Adipocyte (in vitro differentiated cells): ENCODE data around the gene DHRS2.

Experiments
- DNase-seq: peaks from one replicate; pipeline ENCODE4 v3.0.0-alpha.2; 2015; ENCODE audit warnings: low read depth
- H3K27me3 ChIP-seq: replicated peaks from 2 replicates; pipeline ENCODE4 v1.7.0; 2013; ENCODE audit warnings: mild to moderate bottlenecking, low read length, moderate library complexity; ENCODE audit not compliant: control insufficient read depth, insufficient read depth
- H3K36me3 ChIP-seq: 2 replicates; pipeline ENCODE4 v1.7.0; 2013; ENCODE audit warnings: low read length, mild to moderate bottlenecking, moderate library complexity; ENCODE audit not compliant: control insufficient read depth, insufficient read depth, severe bottlenecking
- H3K4me1 ChIP-seq: 2 replicates; pipeline ENCODE4 v1.7.0; 2013; ENCODE audit warnings: mild to moderate bottlenecking, low read length, moderate library complexity; ENCODE audit not compliant: control insufficient read depth, insufficient read depth
- H3K4me3 ChIP-seq: 2 replicates; pipeline ENCODE4 v1.7.0; 2013; ENCODE audit warnings: mild to moderate bottlenecking, low read length, moderate library complexity
- H3K9ac ChIP-seq: 2 replicates; pipeline ENCODE4 v1.7.0; 2013; ENCODE audit warnings: mild to moderate bottlenecking, low read length, moderate library complexity
- H3K9me3 ChIP-seq: 2 replicates; pipeline ENCODE4 v1.7.0; 2013; ENCODE audit warnings: mild to moderate bottlenecking, low read length, moderate library complexity; ENCODE audit not compliant: control insufficient read depth

Gene DHRS2

DNA sequence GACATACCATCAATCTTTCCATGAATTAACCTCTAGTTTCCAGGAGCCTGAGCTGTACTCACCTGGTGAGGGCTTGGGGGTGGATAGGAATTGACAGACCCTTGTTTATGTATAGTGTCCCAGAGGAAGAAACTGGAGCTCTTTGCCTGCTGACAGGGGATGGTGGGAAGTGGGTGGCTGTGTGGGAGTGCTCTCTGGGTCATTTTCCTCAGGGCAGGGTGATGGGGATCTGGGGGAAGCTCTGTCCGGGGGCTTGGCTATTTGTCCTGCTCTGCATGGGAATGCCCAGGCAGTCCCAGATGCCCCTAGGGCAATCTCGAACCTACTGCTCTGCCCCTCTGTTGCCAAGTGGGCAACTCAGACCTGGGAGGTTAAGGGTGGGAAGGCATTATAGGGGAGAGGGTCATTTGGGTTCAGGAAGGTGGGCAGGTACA is 21.8 kb upstream of the DHRS2 start:
- Histone ChIP-seq H3K27me3 (peaks cover 52% of the 10 kb centered on the region), H3K9me3 (no peaks in the 10 kb centered on the region), H3K4me1 (peaks cover 4% of the 10 kb centered on the region), H3K9ac (no peak overlapping the region), H3K36me3 (no peaks in the 10 kb centered on the region), H3K4me3 (no peak overlapping the region)
- no peak for DNase-seq

DNA sequence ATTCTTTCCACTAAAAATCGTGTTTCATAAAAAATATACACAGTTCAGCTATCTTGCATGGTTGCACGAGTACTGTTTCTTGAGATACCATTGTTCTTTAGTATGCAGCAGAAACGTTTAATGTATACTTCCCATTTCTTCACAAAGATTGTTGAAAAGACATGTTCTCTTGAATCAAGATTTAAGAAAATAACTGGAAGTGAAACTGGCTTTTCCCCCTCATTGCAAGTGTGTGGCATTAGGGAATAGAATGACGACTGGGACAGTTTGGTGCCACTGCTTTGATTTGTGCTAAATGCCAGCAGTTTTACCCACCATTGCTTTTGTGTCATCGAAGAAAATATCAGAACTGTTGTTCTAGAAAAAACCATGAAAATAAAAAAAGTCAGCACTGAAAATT is 20.3 kb upstream of the DHRS2 start:
- no peak for DNase-seq
- Histone ChIP-seq H3K4me3 (no peak overlapping the region), H3K9ac (no peak overlapping the region), H3K9me3 (no peaks in the 10 kb centered on the region), H3K36me3 (no peaks in the 10 kb centered on the region), H3K4me1 (peaks cover 4% of the 10 kb centered on the region), H3K27me3 (peaks cover 41% of the 10 kb centered on the region)

DNA sequence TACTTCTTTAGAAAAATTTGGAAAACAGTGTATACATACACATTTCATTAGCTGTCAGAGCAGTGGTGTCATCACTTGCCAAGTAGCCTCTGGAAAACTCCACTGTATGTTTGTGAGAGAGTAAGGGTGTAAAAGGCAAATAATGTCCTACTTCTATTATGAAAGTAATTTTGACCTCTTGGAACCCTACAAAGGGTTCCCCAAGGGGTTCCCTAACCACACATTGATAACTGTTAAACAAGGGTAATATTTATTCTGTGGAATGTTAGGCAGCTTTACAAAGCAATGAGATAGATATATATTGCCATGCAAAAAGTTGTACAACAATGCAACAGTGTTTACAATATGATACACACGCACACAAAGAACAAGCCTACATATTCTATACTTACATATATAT is 18.6 kb upstream of the DHRS2 start:
- Histone ChIP-seq H3K9me3 (peaks cover 8% of the 10 kb centered on the region), H3K27me3 (peaks cover 39% of the 10 kb centered on the region), H3K4me3 (no peak overlapping the region)

DNA sequence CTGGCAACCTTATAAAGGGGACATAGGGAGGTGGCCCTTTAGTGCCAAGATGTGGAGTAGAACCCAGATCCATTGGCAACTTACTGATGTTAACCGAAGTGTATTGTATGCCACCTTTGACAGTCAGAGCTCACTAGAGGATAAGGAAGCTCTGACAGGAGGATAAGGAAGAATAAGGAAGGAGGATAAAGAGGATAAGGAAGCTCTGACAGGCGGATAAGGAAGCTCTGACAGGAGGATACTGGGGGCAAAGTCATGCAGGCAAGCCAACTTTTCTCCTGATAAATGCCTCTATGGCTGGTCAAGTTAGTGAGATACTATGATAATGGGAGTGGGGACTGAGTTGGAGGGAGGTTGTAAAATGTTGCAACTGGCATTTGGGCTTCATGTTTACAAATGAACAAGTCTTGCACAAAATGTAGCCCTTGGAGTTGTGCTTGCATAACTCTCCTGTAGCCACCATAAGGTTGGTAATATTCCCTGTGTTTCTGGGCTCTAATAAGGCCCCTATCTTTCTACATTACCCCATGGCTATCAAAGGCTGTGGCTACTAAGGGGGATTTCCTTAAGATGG is 17.7 kb upstream of the DHRS2 start:
- Histone ChIP-seq H3K9ac (no peak overlapping the region), H3K9me3 (peaks cover 10% of the 10 kb centered on the region), H3K4me3 (no peak overlapping the region), H3K4me1 (peaks cover 4% of the 10 kb centered on the region), H3K36me3 (no peaks in the 10 kb centered on the region), H3K27me3 (peaks cover 33% of the 10 kb centered on the region)
- DNase-seq = no peak

More for the DNA sequence above, 18.6 kb upstream of the DHRS2 start:
- DNase-seq = no peak
- no peak overlapping the region for H3K9ac ChIP-seq
- H3K4me1 ChIP-seq = peaks cover 4% of the 10 kb centered on the region
- H3K36me3 ChIP-seq = no peaks in the 10 kb centered on the region

DNA sequence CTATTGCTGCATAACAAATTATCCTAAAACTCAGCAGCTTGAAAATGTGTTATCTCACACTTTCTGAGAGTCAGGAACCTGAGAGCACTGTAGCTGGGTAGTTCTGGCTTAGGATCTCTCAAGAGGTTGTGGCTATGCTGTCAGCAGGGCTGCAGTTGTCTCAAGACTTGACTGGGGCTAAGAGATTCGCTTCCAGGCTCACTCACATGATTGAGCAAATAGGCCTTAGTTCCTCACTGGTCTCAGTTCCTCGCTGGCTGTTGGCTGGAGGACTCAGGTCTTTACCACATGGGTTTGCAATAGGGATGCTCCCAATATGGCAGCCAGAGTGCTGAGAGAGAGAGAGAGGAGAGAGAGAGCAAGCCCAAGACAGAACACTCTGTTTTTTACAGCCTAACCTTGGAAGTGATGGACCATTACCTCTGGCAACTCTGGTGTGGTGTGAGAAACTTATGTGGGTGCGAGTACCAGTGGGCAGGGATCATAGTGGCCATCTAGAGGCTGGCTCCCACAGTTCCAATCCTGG is 15.9 kb upstream of the DHRS2 start:
- Histone ChIP-seq H3K36me3 (no peaks in the 10 kb centered on the region), H3K9me3 (peaks cover 27% of the 10 kb centered on the region), H3K4me3 (no peak overlapping the region), H3K9ac (no peak overlapping the region), H3K4me1 (peaks cover 4% of the 10 kb centered on the region), H3K27me3 (peaks cover 17% of the 10 kb centered on the region)
- DNase-seq = no peak

DNA sequence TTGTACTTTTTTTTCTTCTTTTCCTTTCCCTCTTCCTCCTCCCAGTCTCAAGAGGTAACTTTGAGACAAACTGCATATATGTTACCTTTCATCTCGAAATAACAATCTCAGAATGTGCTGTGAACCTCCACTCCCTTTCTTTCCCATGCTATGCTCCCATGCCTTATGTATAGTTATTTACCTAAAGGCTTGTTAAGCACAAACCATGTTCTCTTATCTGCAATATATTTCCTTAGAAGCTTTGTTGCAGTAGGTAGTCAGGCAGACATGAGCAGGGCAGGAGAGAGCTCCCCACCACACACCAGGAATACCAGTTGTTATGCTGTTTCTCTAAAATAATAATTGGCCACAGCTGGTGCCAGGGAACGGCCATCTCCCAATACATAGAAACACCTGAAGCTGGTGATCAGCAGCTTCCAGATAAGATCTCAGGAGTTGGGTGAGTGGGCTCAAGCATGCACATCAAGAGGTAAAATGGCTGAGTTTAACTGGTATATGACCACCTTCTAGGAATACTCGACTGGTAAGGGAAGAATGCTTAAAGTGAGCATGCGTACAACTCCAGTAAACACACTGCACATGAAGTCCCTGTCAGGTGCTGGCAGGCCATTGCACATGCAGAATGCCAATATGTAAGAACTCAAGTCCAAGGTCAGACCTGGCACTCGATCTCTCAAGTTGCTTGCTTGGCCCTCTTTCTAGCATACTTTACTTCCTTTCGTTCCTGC is 14.8 kb upstream of the DHRS2 start:
- H3K9ac ChIP-seq = no peak overlapping the region
- H3K4me3 ChIP-seq = no peak overlapping the region

DNA sequence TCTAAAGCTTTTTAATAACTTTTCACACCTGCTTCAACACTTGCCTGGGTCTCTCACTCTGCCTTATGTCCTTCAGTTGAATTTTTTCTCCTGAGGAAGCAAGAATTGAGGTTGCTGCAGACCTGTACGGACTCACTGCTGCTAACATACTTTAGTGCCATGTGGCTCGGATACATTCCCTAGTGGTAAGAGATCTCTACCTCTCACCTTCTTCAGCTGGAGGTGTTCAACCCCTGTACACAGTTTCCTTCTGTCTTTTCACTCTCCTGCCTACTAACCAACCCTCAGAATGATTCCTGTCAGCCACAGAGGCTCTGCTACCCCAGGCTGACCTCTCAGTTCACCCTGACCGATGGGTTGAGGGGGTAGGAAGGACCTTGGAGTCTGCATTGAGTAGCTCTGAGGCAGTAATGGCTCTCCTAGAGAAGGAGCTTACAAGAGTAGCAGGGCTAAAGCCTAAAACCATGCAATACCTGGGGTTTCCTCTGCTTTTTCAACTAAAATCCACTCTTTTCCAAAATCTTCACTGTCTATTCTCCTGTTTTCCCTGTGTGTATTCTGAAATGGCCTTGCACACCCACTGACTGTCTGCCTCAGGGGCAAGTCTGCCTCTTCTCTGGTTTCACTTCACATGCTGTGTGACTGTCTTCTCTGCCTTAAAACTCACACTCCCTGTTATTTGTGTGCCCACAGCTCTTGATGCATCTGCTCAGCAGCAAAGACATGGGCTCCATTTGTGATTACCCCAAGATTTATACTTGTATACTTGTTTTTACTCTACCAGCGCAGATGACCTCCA is 14.0 kb upstream of the DHRS2 start:
- no peak for DNase-seq
- peaks cover 4% of the 10 kb centered on the region for H3K4me1 ChIP-seq
- no peaks in the 10 kb centered on the region for H3K36me3 ChIP-seq
- no peak overlapping the region for H3K9ac ChIP-seq
- peaks cover 39% of the 10 kb centered on the region for H3K9me3 ChIP-seq
- no peak overlapping the region for H3K4me3 ChIP-seq
- peaks cover 20% of the 10 kb centered on the region for H3K27me3 ChIP-seq

More for the DNA sequence above, 14.8 kb upstream of the DHRS2 start:
- H3K36me3 ChIP-seq = no peaks in the 10 kb centered on the region
- H3K27me3 ChIP-seq = peaks cover 17% of the 10 kb centered on the region
- peaks cover 39% of the 10 kb centered on the region for H3K9me3 ChIP-seq
- no peak for DNase-seq
- peaks cover 4% of the 10 kb centered on the region for H3K4me1 ChIP-seq

DNA sequence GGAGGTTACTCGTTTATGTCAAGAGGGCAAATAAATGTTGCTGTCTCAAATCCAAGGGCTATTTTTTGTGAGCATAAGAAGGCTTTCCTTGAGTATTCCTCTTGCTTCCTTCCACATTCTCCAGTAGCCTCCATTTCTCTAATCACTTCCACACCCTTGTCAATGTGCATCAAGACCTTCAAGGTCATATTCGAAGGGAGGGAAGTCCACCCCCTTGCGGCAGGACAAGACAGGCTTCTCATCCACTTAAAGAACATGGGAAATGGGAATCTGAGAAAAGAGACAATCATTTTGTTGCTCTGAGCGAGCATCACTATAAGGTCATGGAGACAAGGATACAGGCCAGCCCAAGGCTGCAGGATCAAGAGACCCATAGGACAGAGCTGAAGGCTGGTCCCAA is 13.2 kb upstream of the DHRS2 start:
- no peak overlapping the region for H3K4me3 ChIP-seq
- no peak for DNase-seq
- H3K4me1 ChIP-seq = peaks cover 4% of the 10 kb centered on the region
- no peaks in the 10 kb centered on the region for H3K36me3 ChIP-seq
- peaks cover 23% of the 10 kb centered on the region for H3K27me3 ChIP-seq
- H3K9ac ChIP-seq = no peak overlapping the region
- peaks cover 39% of the 10 kb centered on the region for H3K9me3 ChIP-seq

DNA sequence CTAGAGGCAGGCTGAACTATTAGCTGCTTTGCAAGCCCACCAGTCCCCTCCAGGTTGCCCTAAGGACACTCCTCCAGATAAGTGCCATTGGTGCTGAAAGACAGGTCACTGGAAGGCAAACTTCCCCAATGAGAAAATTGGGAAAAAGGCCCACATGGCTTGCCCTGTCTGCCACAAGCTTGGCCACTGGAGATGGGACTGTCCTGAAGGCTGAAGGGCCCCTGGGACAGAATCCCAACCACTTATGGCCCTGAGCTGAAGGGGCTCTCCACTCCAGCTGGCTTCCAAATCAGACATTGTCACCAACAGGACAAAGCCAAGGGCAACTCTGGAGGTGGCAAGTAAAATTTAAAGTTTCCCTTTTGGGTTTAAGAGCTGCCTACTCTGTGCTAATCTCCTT is 12.2 kb upstream of the DHRS2 start:
- Histone ChIP-seq H3K27me3 (peaks cover 23% of the 10 kb centered on the region), H3K36me3 (no peaks in the 10 kb centered on the region), H3K9ac (no peak overlapping the region), H3K9me3 (peaks cover 39% of the 10 kb centered on the region), H3K4me3 (no peak overlapping the region), H3K4me1 (no peaks in the 10 kb centered on the region)
- DNase-seq = no peak

DNA sequence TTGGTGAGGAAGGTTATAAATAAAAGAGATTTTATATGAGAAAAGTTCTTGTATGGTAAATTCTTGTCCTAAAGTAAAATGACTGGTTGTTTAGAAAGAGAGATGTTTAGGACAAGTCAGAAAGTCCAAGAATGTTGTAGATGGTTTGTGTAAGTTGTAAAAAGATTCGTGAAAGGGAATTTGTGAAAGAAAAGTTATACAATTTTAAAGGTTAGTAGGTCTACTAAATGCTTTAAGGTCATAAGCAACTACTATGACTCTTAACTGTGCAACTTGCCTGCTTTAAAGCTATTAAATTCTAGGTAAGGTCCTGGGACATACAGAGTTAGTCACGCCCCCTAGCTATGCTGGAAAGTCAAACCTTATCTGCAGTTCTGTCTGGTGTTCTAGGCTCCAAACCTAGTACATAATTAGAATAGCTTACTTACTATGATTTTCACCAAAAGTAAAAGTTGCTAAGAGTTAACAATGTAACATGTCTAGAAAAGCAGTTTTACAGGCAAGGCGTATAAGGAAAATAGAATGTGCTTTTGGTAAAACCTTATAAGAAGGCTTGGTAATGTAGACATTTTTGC is 11.2 kb upstream of the DHRS2 start:
- DNase-seq = no peak
- peaks cover 39% of the 10 kb centered on the region for H3K9me3 ChIP-seq

DNA sequence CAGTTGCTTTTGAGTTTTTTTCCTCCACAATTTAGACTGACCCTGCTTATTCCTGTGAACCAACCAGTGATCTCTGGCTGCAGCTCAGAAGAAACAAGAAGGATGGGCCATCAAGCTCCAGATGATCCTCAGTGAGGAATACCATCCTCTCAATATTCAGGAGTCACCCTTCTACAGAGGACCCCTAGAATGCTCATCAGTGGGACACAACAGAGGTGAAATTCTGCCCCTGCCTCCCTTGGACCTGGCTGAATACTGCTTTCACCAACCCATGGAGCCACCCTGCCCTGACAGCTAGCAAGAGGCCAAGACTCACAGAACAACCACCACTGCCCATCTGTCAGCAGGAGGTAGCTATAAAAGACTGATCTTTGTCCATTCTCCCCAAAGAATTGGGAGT is 9.2 kb upstream of the DHRS2 start:
- DNase-seq = no peak
- Histone ChIP-seq H3K27me3 (peaks cover 15% of the 10 kb centered on the region), H3K4me1 (peaks cover 5% of the 10 kb centered on the region), H3K36me3 (no peaks in the 10 kb centered on the region), H3K9ac (no peak overlapping the region), H3K9me3 (peaks cover 36% of the 10 kb centered on the region), H3K4me3 (no peak overlapping the region)

More for the DNA sequence above, 11.2 kb upstream of the DHRS2 start:
- Histone ChIP-seq H3K4me1 (no peaks in the 10 kb centered on the region), H3K9ac (no peak overlapping the region), H3K36me3 (no peaks in the 10 kb centered on the region), H3K4me3 (no peak overlapping the region), H3K27me3 (peaks cover 20% of the 10 kb centered on the region)
